HepG2 (cell line): Measurements from ENCODE around the gene EIF4ENIF1. TPM values are rescaled to one million over a fixed set of nuclear protein-coding genes. Genes with fewer than 3 reads are reported as not detected.

Source experiments
- ATAC-seq: fragments of 200-7000 bp; cut with Tn5 transposase; 3 replicates; pipeline ENCODE4 v1.9.1; 2020; ENCODE audit warnings: mild to moderate bottlenecking, moderate library complexity
- BruUV-seq: library from RNA; stranded (reverse); fragments of 400-500 nt; replicated peaks from 2 replicates; lab custom pipeline; 2021; lab: Mats Ljungman, UMichigan
- CTCF ChIA-PET: fragments of 300-600 bp; formaldehyde crosslinking; extraction: SDS; loops from one replicate; lab custom pipeline; 2021; ENCODE audit warnings: low total read pairs, inconsistent platforms, low intra/inter-chr PET ratio; lab: Yijun Ruan, JAX
- POLR2A ChIA-PET: fragments of 350-600 bp; sonication (Branson Sonifier 250); formaldehyde crosslinking; loops from one replicate; lab custom pipeline; 2020; ENCODE audit warnings: antibody characterized with exemption, inconsistent platforms; lab: Yijun Ruan, JAX
- DNase-seq: peaks from one replicate; pipeline ENCODE4 v3.0.0-alpha.2; 2015; ENCODE audit warnings: low spot score
- FAIRE-seq: peaks from 3 replicates; lab custom pipeline; 2011; peaks lifted over from hg19 to GRCh38; lab: Jason Lieb, UNC
- H2AFZ ChIP-seq: one replicate; pipeline ENCODE4 v1.6.1; 2011; ENCODE audit warnings: low read length, inconsistent platforms
- H3K27ac ChIP-seq: fragments of 300-600 bp; 3 replicates; pipeline ENCODE4 v1.8.0; 2011; ENCODE audit warnings: mixed run types, mild to moderate bottlenecking, mixed read lengths, low read length, inconsistent platforms; ENCODE audit not compliant: insufficient read depth; ENCODE audit errors: extremely low read length
- H3K27me3 ChIP-seq, 2 experiments: fragments of 200-600 bp in 1 of 2; 2 replicates in 1 of 2; 3 replicates in 1 of 2; pipeline versions ENCODE4 v1.6.0 to v1.8.0; 2011; ENCODE audit warnings: low read length in 2 of 2, mild to moderate bottlenecking in 2 of 2, moderate library complexity in 2 of 2, inconsistent platforms in 1 of 2; ENCODE audit not compliant: insufficient read depth in 2 of 2, control insufficient read depth in 1 of 2
- H3K36me3 ChIP-seq, 2 experiments: fragments of 200-600 bp in 1 of 2; replicated peaks in 1 of 2; 2 replicates in 1 of 2; 3 replicates in 1 of 2; pipeline versions ENCODE4 v1.5.1 to v1.8.0; 2011; ENCODE audit warnings: low read length in 2 of 2, inconsistent platforms in 1 of 2; ENCODE audit not compliant: insufficient read depth in 2 of 2, control insufficient read depth in 1 of 2
- H3K4me1 ChIP-seq: 2 replicates; pipeline ENCODE4 v1.5.1; 2012; ENCODE audit warnings: low read length, inconsistent platforms; ENCODE audit not compliant: insufficient read depth
- H3K4me2 ChIP-seq: 2 replicates; pipeline ENCODE4 v1.6.0; 2011; ENCODE audit warnings: low read depth, low read length, inconsistent platforms
- H3K4me3 ChIP-seq, 3 experiments: fragments of 200-600 bp in 1 of 3; sonication (generic), shearing (Covaris generic) in 1 of 3; replicated peaks in 1 of 3; 2 replicates each; pipeline ENCODE4 v1.5.1; 2011 to 2016; ENCODE audit warnings: low read length in 3 of 3, inconsistent platforms in 2 of 3, low read depth in 2 of 3, mild to moderate bottlenecking in 2 of 3, control low read depth in 1 of 3, mixed read lengths in 1 of 3; ENCODE audit not compliant: insufficient read depth in 1 of 3
- H3K79me2 ChIP-seq: one replicate; pipeline ENCODE4 v1.6.1; 2011; ENCODE audit warnings: low read length, inconsistent platforms; ENCODE audit not compliant: insufficient read depth
- H3K9ac ChIP-seq: 2 replicates; pipeline ENCODE4 v1.6.0; 2011; ENCODE audit warnings: mild to moderate bottlenecking, low read depth, low read length, inconsistent platforms; ENCODE audit not compliant: insufficient read depth
- H3K9me3 ChIP-seq: 2 replicates; pipeline ENCODE4 v1.5.1; 2012; ENCODE audit warnings: mild to moderate bottlenecking, low read length
- H4K20me1 ChIP-seq: 2 replicates; pipeline ENCODE4 v1.6.0; 2011; ENCODE audit warnings: inconsistent platforms, mild to moderate bottlenecking, low read length, moderate library complexity; ENCODE audit not compliant: insufficient read depth
- CHD2 ChIP-seq: IDR thresholded peaks from 2 replicates; pipeline ENCODE4 v1.6.1; 2011; ENCODE audit warnings: low read depth, low read length, improper control_type of control experiment
- ERF ChIP-seq: IDR thresholded peaks from 2 replicates; pipeline ENCODE4 v1.6.1; 2018; ENCODE audit warnings: missing biosample characterization, missing genetic modification reagents
- ESRRA ChIP-seq: sonication (generic); formaldehyde crosslinking; IDR thresholded peaks from 2 replicates; pipeline ENCODE4 v1.5.1; 2020; ENCODE audit warnings: mild to moderate bottlenecking, low read depth, missing genetic modification reagents
- FOXO4 ChIP-seq: sonication (generic); formaldehyde crosslinking; conservative IDR thresholded peaks from 2 replicates; pipeline ENCODE4 v1.8.1; 2023; ENCODE audit warnings: missing genetic modification reagents
- HNF4G ChIP-seq, 2 experiments: sonication (generic) in 1 of 2; formaldehyde crosslinking in 1 of 2; IDR thresholded peaks; 2 replicates each; pipeline versions ENCODE4 v1.4.0 to v1.6.1; 2011 to 2020; ENCODE audit warnings: borderline replicate concordance in 2 of 2, low read depth in 2 of 2, mild to moderate bottlenecking in 2 of 2, low read length in 1 of 2, missing genetic modification reagents in 1 of 2, moderate library complexity in 1 of 2
- MTERF4 ChIP-seq: sonication (generic); formaldehyde crosslinking; IDR thresholded peaks from 2 replicates; pipeline ENCODE4 v1.8.0; 2023; ENCODE audit warnings: mild to moderate bottlenecking, missing genetic modification reagents
- MYC ChIP-seq: sonication (generic); formaldehyde crosslinking; IDR thresholded peaks from 2 replicates; pipeline ENCODE4 v1.9.0; 2021; ENCODE audit warnings: missing genetic modification reagents, borderline replicate concordance
- RBM39 ChIP-seq: fragments of 200-400 bp; formaldehyde crosslinking; IDR thresholded peaks from one replicate; pipeline ENCODE4 v1.6.1; 2018; ENCODE audit warnings: antibody characterized with exemption, mild to moderate bottlenecking, low read depth, low read length; ENCODE audit not compliant: poor library complexity, severe bottlenecking
- SAFB2 ChIP-seq: sonication (generic); formaldehyde crosslinking; IDR thresholded peaks from 2 replicates; pipeline ENCODE4 v1.5.1; 2020; ENCODE audit warnings: missing genetic modification reagents, low read depth, mild to moderate bottlenecking, borderline replicate concordance
- SIN3B ChIP-seq: fragments of 150-350 bp; IDR thresholded peaks from 2 replicates; pipeline ENCODE4 v1.6.1; 2014; ENCODE audit warnings: low read length
- SIX1 ChIP-seq: sonication (generic); formaldehyde crosslinking; IDR thresholded peaks from 2 replicates; pipeline ENCODE4 v1.4.0; 2020; ENCODE audit warnings: missing genetic modification reagents, borderline replicate concordance
- SMYD3 ChIP-seq: sonication (generic); formaldehyde crosslinking; IDR thresholded peaks from 2 replicates; pipeline ENCODE4 v1.8.1; 2023; ENCODE audit warnings: mild to moderate bottlenecking, missing genetic modification reagents
- SSRP1 ChIP-seq: IDR thresholded peaks from 2 replicates; pipeline ENCODE4 v1.6.1; 2016; ENCODE audit warnings: control low read depth
- TBP ChIP-seq: sonication (generic); formaldehyde crosslinking; IDR thresholded peaks from 2 replicates; pipeline ENCODE4 v1.5.0; 2020; ENCODE audit warnings: missing genetic modification reagents
- YY1 ChIP-seq: IDR thresholded peaks from 2 replicates; pipeline ENCODE4 v1.6.1; 2011; ENCODE audit warnings: low read length, low read depth, moderate library complexity, mild to moderate bottlenecking; ENCODE audit not compliant: insufficient read depth, insufficient replicate concordance
- ZMYM4 ChIP-seq: sonication (generic); formaldehyde crosslinking; IDR thresholded peaks from 2 replicates; pipeline ENCODE4 v1.8.1; 2023; ENCODE audit warnings: mild to moderate bottlenecking, missing genetic modification reagents
- ZNF10 ChIP-seq: sonication (generic); formaldehyde crosslinking; IDR thresholded peaks from 2 replicates; pipeline ENCODE4 v1.4.0; 2020; ENCODE audit warnings: mild to moderate bottlenecking, low read depth, missing genetic modification reagents, borderline replicate concordance
- ZNF878 ChIP-seq: sonication (generic); formaldehyde crosslinking; IDR thresholded peaks from 2 replicates; pipeline ENCODE4 v1.8.1; 2023; ENCODE audit warnings: mild to moderate bottlenecking, missing genetic modification reagents, moderate library complexity
- WGBS: methylation state at CpG from one replicate; pipeline ENCODE4 v1.1.6; 2017; ENCODE audit warnings: low lambda C conversion rate; 5-methylcytosine and 5-hydroxymethylcytosine counted together
- in situ Hi-C: cut with HindIII; loops from 2 replicates; pipeline ENCODE4 v1.10.0; 2017; ENCODE audit warnings: low pct_unique_long_range_greater_than_20kb; ENCODE audit not compliant: extremely low pct_ligation_motif_present
- intact Hi-C: fragments of 100-400 bp; cut with micrococcal nuclease; formaldehyde crosslinking; loops from one replicate; pipeline ENCODE4 v1.10.0; 2022; ENCODE audit not compliant: unreplicated experiment
- polyA plus RNA-seq, 8 experiments: library from polyadenylated mRNA; depleted of rRNA in 3 of 8; stranded (reverse) in 7 of 8; unstranded in 1 of 8; fragments of >200 nt; fragmentation: Illumina TruSeq in 4 of 8; extraction: Trizol in 4 of 8; gene quantifications; 2 replicates each; pipeline versions ENCODE4 v1.2.1 to v1.2.3, GENCODE V29; 2011 to 2016; ENCODE audit warnings: low read depth in 4 of 8, missing spikeins in 1 of 8, mixed read lengths in 1 of 8; ENCODE audit not compliant: insufficient read depth in 1 of 8
- total RNA-seq, 5 experiments: library from RNA; depleted of rRNA; stranded (reverse); fragments of >200 nt; fragmentation: Illumina TruSeq; extraction: Trizol; gene quantifications; 2 replicates each; pipeline ENCODE4 v1.2.3, GENCODE V29; 2016; ENCODE audit warnings: low read depth in 1 of 5

Gene EIF4ENIF1
- total and polyA plus RNA-seq, 2 of the 13 experiments (the other 11 are each of a cell fraction or from before 2014, with no cell fraction given), result 11.9 to 12.3 TPM

- DNase-seq (no peak), ATAC-seq (no peak), FAIRE-seq (no peak)
- Histone ChIP-seq H3K4me1 (no peaks in the 10 kb centered on the region), H2AFZ (no peak overlapping the region), H4K20me1 (no peaks in the 10 kb centered on the region), H3K27me3 (no peaks in the 10 kb centered on the region), H3K9me3 (no peaks in the 10 kb centered on the region), H3K9ac (no peak overlapping the region), H3K4me3 (no peak overlapping the region), H3K4me2 (no peak overlapping the region), H3K36me3 (peaks cover 14 to 44% of the 10 kb centered on the region in 2 experiments), H3K27ac (no peak overlapping the region), H3K79me2 (no peaks in the 10 kb centered on the region)
- no peak for TF ChIP-seq YY1
- TF ChIP-seq CHD2, result no peak
- TF ChIP-seq TBP, result no peak
- in situ Hi-C loops (no loop called here), intact Hi-C loops (no loop called here)
- BruUV-seq, result no TSS peak
- POLR2A ChIA-PET, result no interaction called here
- CTCF ChIA-PET, result no interaction called here
- WGBS, result 89% methylated on average over 2 of the region's 2 CpGs
These were observed 41.3 kb downstream of the EIF4ENIF1 start for GRCh38 chr22:31448382-31448781.

DNA sequence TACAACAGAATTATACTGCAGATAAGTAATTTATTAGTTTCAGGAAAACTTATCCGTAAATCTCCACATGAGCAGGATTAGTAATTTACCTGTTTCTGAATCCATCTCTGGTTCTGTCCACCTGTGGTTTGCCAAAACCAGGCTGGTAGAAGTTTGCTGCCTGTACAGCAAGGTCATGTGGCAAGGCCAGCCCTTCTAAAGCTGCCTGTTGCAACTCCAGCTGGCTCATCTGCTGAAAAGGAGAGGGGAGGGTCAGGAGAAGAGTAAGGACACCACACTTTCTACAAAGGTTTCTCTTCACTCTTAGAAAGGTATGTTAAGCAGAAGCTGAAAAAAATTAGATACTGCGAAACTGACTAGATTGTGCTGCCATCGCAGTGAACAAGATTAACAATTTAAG lies 42.3 kb downstream of the EIF4ENIF1 start:
- no peak for ATAC-seq
- Histone ChIP-seq H3K27ac (no peak overlapping the region), H3K4me3 (no peak overlapping the region), H3K9ac (no peak overlapping the region), H2AFZ (no peak overlapping the region), H4K20me1 (no peaks in the 10 kb centered on the region), H3K36me3 (peaks cover 14 to 51% of the 10 kb centered on the region in 2 experiments), H3K27me3 (no peaks in the 10 kb centered on the region), H3K9me3 (no peaks in the 10 kb centered on the region), H3K4me1 (no peaks in the 10 kb centered on the region), H3K4me2 (no peak overlapping the region), H3K79me2 (no peaks in the 10 kb centered on the region)
- no peak for FAIRE-seq
- BruUV-seq, result no TSS peak
- in situ Hi-C loops (no loop called here), intact Hi-C loops (no loop called here)
- no peak for DNase-seq
- POLR2A ChIA-PET, result interaction anchor here (0.5 to 0.6 kb wide), 2 partner anchors 23 to 207 kb away, joined by 5 read pairs; no protein-coding TSS in a partner anchor
- WGBS, result 96% methylated on average over 3 of the region's 3 CpGs
- CTCF ChIA-PET, result no interaction called here
- no peak for TF ChIP-seq SSRP1 (CRISPR knock-in tag)
- TF ChIP-seq SMYD3 (CRISPR knock-in tag), result no peak
- TF ChIP-seq ZNF10, result no peak
- no peak for TF ChIP-seq MTERF4
- no peak for TF ChIP-seq RBM39
- no peak for TF ChIP-seq ZMYM4 (CRISPR knock-in tag)
- TF ChIP-seq SAFB2 (CRISPR knock-in tag), result no peak
- TF ChIP-seq MYC, result no peak
- no peak for TF ChIP-seq HNF4G (IDR thresholded peaks at IDR 0.05; ENCODE audit: borderline replicate concordance, low read depth, low read length)
- no peak for TF ChIP-seq HNF4G (CRISPR knock-in tag; IDR thresholded peaks at IDR 0.05; ENCODE audit: borderline replicate concordance, low read depth)
- TF ChIP-seq ZNF878 (CRISPR knock-in tag), result no peak
- no peak for TF ChIP-seq ESRRA (CRISPR knock-in tag)
- no peak for TF ChIP-seq SIN3B
- TF ChIP-seq ERF (CRISPR knock-in tag), result no peak
- TF ChIP-seq FOXO4 (CRISPR knock-in tag), result no peak
- no peak for TF ChIP-seq SIX1
